Gastroesophageal sphincter (tissue), 4 donors: ENCODE measurements around the gene PRODH2. TPM values are rescaled to one million over a fixed set of nuclear protein-coding genes. Genes with fewer than 3 reads are reported as not detected.
"Not testable (repeated sequence)": the region's sequence is repeated elsewhere in the genome, so short reads cannot be mapped to it uniquely, and the experiment has no call there.

ENCODE experiments used
- ATAC-seq: fragments of 150-250 bp; one replicate; pipeline ENCODE4 v1.9.1; 2016; ENCODE audit warnings: mild to moderate bottlenecking, moderate library complexity
- H3K27ac ChIP-seq, 4 donors: fragments of 200-600 bp; sonication (generic) in 3 of 4; 1 replicate in 3 of 4; 2 replicates in 1 of 4; pipeline ENCODE4 v1.5.1; 2016 to 2019
- H3K27me3 ChIP-seq: fragments of 200-600 bp; sonication (generic); one replicate; pipeline ENCODE4 v1.5.1; 2019
- H3K36me3 ChIP-seq, 2 donors: fragments of 200-600 bp; sonication (generic); one replicate each; pipeline ENCODE4 v1.5.1; 2019; ENCODE audit warnings: control low read depth in 1 of 2
- H3K4me1 ChIP-seq, 3 donors: fragments of 200-600 bp; sonication (generic); 1 replicate in 2 of 3; 2 replicates in 1 of 3; pipeline ENCODE4 v1.5.1; 2016 to 2019; ENCODE audit warnings: control low read depth in 2 of 3
- H3K4me3 ChIP-seq, 2 donors: fragments of 200-600 bp; sonication (generic); one replicate each; pipeline ENCODE4 v1.5.1; 2019; ENCODE audit warnings: mild to moderate bottlenecking in 1 of 2, moderate library complexity in 1 of 2
- H3K9me3 ChIP-seq, 3 donors: fragments of 200-600 bp; sonication (generic); one replicate each; pipeline ENCODE4 v1.5.1; 2017 to 2019; ENCODE audit warnings: control low read depth in 2 of 3
- CTCF ChIP-seq, 4 experiments: fragments of 200-600 bp in 2 of 4; fragments of 450-650 bp in 2 of 4; sonication (generic) in 1 of 4; IDR thresholded peaks; one replicate each; pipeline ENCODE4 v1.5.1; 2017 to 2019; ENCODE audit warnings: antibody characterized with exemption in 4 of 4, mild to moderate bottlenecking in 2 of 4, moderate library complexity in 2 of 4
- EP300 ChIP-seq: sonication (generic); formaldehyde crosslinking; IDR thresholded peaks from one replicate; pipeline ENCODE4 v1.6.1; 2017; ENCODE audit warnings: antibody characterized with exemption, mild to moderate bottlenecking
- POLR2A ChIP-seq, 2 donors: fragments of 450-650 bp; IDR thresholded peaks; one replicate each; pipeline ENCODE4 v1.6.1; 2017; ENCODE audit warnings: antibody characterized with exemption in 2 of 2, mild to moderate bottlenecking in 2 of 2, moderate library complexity in 1 of 2
- POLR2AphosphoS5 ChIP-seq: sonication (generic); formaldehyde crosslinking; IDR thresholded peaks from one replicate; pipeline ENCODE4 v1.6.1; 2017; ENCODE audit warnings: antibody characterized with exemption
- WGBS, 2 donors: methylation state at CpG; one replicate each; pipeline ENCODE4 v1.1.5; 2018; ENCODE audit warnings: low coverage in 1 of 2; 5-methylcytosine and 5-hydroxymethylcytosine counted together
- total RNA-seq, 4 donors: library from RNA; depleted of rRNA; stranded (reverse); fragments of >200 nt; gene quantifications; one replicate each; pipeline ENCODE4 v1.1.0, GENCODE V29; 2016

Gene PRODH2
- total RNA-seq, 4 donors from 2014 or later: not detected

- Histone ChIP-seq H3K9me3 (no peaks in the 10 kb centered on the region), H3K27ac (no peak overlapping the region), H3K4me3 (peak overlapping the region in 1 of 2 donors; percentile 4), H3K4me1 (peaks cover 0 to 8% (median 0%) of the 10 kb centered on the region in 3 donors), H3K36me3 (no peaks in the 10 kb centered on the region), H3K27me3 (peaks cover 82% of the 10 kb centered on the region)
- WGBS, 2 donors: 7 to 27% methylated on average over 10 to 24 of the region's 39 CpGs
- no peak for ATAC-seq
- TF ChIP-seq POLR2AphosphoS5: no peak
- TF ChIP-seq CTCF (IDR thresholded peaks at IDR 0.05): no peak
These were observed 15.8 kb downstream of the PRODH2 start for GRCh38 chr19:35796645-35797542.

- not testable (repeated sequence) for ATAC-seq, H3K27ac ChIP-seq, H3K36me3 ChIP-seq, H3K9me3 ChIP-seq, H3K4me1 ChIP-seq, H3K4me3 ChIP-seq
- WGBS, 2 donors: 82 to 83% methylated on average over 1 of the region's 1 CpG
- H3K27me3 ChIP-seq: peaks cover 82% of the 10 kb centered on the region
These were observed 17.1 kb downstream of the PRODH2 start for GRCh38 chr19:35795564-35795963.

GRCh38 chr19:35793381-35794165, 19.1 kb downstream of the PRODH2 start:
- no peaks in the 10 kb centered on the region for H3K36me3 ChIP-seq
- no peak for ATAC-seq
- H3K27ac ChIP-seq: no peak overlapping the region
- H3K4me1 ChIP-seq: peaks cover 0 to 8% (median 0%) of the 10 kb centered on the region in 3 donors
- WGBS, 2 donors: 75 to 78% methylated on average over 3 to 7 of the region's 7 CpGs
- no peaks in the 10 kb centered on the region for H3K9me3 ChIP-seq
- TF ChIP-seq CTCF (IDR thresholded peaks at IDR 0.05) (no peak), POLR2AphosphoS5 (no peak)
- no peak overlapping the region for H3K4me3 ChIP-seq
- H3K27me3 ChIP-seq: peaks cover 62% of the 10 kb centered on the region

GRCh38 chr19:35792888-35793287, 19.8 kb downstream of the PRODH2 start:
- Histone ChIP-seq H3K27ac (no peak overlapping the region), H3K4me1 (peaks cover 0 to 8% (median 0%) of the 10 kb centered on the region in 3 donors), H3K9me3 (no peaks in the 10 kb centered on the region), H3K4me3 (no peak overlapping the region), H3K36me3 (no peaks in the 10 kb centered on the region), H3K27me3 (peaks cover 56% of the 10 kb centered on the region)
- no peak for TF ChIP-seq POLR2AphosphoS5
- no peak for TF ChIP-seq EP300
- TF ChIP-seq POLR2A (IDR thresholded peaks at IDR 0.05): no peak
- no peak for TF ChIP-seq CTCF (IDR thresholded peaks at IDR 0.05)
- WGBS, 2 donors: 33 to 38% methylated on average over 1 of the region's 8 CpGs
- no peak for ATAC-seq

- Histone ChIP-seq H3K4me3 (no peak overlapping the region), H3K27me3 (peaks cover 50% of the 10 kb centered on the region), H3K4me1 (peaks cover 0 to 2% (median 0%) of the 10 kb centered on the region in 3 donors), H3K27ac (no peak overlapping the region), H3K9me3 (no peaks in the 10 kb centered on the region), H3K36me3 (peaks cover 0 to 4% of the 10 kb centered on the region in 2 donors)
- no peak for TF ChIP-seq POLR2A (IDR thresholded peaks at IDR 0.05)
- TF ChIP-seq POLR2AphosphoS5: no peak
- no peak for TF ChIP-seq EP300
- TF ChIP-seq CTCF (IDR thresholded peaks at IDR 0.05): no peak
- no peak for ATAC-seq
- 72 to 80% methylated on average over 3 to 6 of the region's 15 CpGs for WGBS, 2 donors
These were observed 20.3 kb downstream of the PRODH2 start for GRCh38 chr19:35792312-35792711.
